GM18907 (cell line): ENCODE measurements around the gene MRTO4.
"Not testable (repeated sequence)": the region's sequence is repeated elsewhere in the genome, so short reads cannot be mapped to it uniquely, and the experiment has no call there.

Source experiments
- ATAC-seq: cut with Tn5 transposase; IDR thresholded peaks from one replicate; pipeline ENCODE4 v1.9.1; 2021; ENCODE audit warnings: mild to moderate bottlenecking, moderate library complexity; ENCODE audit not compliant: unreplicated experiment

MRTO4 gene

DNA sequence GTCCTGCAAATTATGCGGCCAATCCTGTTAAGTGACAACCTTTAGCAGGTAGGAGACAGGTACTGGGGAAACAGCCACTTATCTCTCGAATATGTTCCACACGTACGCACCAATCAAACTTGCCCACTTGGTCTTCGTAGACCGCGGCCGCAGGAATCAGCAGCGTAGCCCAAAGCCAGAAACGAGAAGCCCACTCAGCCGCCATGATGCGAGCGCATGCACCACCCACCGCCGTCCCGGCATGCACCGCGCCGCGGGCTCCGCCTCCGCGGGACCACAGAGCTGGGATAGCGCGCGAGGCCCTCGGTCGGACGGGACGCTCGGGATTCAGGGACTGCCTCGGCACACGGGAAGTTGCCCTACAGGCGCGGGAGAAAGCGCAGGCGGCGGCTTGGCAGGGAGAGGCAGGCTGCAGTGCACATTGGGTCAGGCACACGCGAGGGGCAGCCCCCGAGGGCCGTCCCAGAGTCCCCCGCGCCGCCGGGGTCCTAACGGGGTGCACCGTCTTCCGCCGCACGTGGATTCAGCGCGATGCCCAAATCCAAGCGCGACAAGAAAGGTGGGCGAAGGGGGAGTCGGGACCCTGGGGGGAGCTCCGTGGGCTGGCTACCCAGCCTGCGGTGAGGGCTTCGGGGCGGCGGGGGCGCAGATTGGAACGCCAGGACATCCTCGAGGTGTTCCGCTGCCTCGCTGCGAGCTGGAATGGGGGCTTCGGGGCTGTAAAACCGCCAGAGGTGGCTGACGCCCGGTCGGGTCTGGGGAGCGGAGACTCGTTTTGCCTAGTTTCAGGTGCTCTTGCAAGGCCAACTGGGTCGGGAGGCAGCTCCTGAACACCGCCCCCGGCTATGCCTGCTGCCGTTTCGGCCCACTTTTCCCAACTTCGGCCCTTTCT lies at the start of gene MRTO4, which contains the start of gene EMC1:
Gene MRTO4 (plus strand): TSS at position 501 of the 892 bp plus-strand sequence. CDS start 31 bp downstream, at position 532.
Gene EMC1 (minus strand): TSS at position 220 of the 892 bp plus-strand sequence. CDS start 15 bp downstream, at position 205.
- ATAC-seq = peak; percentile 74

DNA sequence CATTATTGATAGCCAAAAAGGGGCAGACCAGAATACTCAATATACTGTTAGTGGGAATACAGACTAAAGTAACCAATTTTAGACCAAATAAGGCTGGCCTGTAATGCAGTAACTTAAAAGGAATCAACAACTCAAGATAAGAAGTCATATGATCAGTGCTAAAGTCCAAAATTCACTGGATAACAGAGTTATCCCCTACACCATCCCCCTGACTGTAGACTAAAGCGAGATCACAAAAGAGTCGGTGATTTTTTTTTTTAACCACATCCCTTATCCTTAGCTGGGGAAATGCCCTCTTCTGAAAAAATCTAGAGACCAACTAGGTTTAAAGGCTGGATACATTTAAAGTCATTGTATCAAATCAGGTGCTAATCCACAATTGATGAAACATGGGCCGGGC lies 49.2 kb upstream of the MRTO4 start:
- ATAC-seq = no peak

DNA sequence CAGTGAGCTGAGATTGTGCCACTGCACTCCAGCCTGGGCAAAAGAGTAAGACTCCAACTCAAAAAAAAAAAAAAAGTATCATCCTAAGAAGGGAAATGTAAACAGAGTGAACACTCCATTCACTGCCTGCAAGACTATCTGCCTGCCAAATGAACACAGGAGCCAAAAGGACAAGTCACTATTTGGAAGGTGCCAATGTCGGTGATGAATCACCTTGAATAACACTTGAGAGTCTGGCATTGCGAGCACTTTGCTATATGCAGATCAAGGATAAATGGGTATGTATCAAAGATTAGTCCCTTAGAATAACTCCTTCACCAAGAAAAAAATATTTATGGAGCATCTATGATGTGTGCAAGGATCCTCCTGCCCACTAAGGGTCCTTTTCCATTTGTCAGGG lies 48.2 kb upstream of the MRTO4 start:
- ATAC-seq = no peak

DNA sequence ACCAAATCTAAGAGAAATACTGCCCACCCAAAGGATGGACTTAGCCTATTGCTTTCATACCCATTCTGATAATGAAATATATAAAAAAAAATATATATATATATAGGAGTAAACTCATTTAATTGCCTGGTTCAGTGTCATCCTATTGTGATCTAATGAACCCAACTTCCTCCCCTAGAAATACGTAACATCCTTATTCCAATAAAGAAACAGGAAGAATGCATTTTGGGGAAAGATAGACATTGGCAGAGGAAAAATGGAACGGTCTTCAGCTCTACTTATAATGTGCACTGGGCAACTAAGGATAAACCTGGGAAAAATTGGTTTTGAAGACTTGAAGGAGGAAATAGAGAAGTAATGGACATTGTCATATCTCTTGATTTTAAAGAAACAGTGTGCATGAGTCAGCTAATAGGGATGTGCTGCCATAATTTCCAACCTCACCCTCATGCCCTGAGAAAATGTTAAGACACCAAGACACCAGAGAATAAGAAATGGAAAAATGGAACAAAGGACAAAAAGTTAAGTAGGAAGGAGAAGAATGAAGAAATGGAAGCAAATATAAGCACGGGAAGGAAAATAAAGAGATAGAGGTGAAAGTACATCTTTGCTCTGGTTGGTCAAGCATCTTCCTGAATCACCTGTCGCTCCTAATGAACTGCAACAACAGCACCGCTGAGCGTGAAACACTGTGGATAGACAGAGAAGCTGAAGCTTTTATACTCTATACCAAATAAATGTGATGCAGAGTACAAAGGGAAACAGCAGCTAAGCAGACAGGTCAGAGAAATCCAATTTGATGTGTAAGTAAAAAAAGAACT lies 46.9 kb upstream of the MRTO4 start:
- no peak for ATAC-seq

DNA sequence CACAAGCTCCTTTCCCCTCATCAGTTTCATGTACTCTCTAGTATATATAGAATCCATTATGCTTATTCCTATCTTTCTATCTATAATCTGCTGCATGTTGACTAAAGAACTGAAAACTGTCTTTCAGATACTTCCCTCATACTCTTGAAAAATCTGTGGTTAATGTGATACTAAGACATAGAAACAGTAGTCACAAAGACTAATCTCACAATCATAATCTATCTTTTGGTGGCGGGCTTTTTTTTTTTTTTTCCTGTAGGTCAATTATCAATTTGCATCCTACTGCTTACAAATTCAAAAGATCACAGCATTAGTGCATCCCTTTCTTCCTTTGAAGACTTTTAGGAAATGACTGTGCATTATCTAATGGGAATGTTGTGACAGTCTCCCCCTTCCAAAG lies 46.2 kb upstream of the MRTO4 start:
- no peak for ATAC-seq

DNA sequence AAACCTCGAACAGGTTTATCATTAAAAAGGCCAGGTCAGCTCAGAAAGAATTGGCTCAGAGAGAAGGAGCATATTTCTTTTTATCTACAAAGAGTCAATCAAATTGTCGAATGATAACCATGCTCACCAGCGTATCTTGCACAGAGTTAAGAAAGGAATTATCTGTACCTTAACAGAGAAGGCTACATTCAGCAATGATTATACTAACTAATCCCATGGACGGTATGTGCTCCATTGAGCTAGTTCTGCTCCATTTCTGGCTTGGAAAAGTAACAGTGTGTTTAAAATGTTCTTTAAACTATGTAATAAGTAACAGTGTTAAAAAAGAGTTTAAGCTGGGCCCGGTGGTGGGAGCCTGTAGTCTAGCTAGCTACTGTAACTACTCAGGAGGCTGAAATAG lies 45.8 kb upstream of the MRTO4 start:
- ATAC-seq = no peak

DNA sequence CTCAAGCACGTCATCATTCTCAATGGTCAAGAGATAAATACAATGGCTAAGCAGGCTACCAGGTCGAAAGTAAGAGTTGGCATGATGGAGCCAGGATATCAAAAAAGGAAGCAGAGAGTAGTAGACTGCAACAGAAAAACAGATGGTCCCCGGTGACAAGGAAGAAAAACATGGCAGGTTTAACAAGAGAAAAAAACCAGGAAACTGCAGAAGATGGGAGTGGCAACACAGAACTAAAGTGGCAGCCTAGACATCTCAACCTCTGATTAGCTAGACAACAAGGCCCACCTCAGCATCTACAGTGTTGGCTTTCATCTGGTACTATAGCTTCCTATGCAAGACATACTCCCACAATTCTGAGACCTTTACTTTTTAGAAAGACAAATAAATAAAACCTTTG lies 44.7 kb upstream of the MRTO4 start:
- no peak for ATAC-seq

DNA sequence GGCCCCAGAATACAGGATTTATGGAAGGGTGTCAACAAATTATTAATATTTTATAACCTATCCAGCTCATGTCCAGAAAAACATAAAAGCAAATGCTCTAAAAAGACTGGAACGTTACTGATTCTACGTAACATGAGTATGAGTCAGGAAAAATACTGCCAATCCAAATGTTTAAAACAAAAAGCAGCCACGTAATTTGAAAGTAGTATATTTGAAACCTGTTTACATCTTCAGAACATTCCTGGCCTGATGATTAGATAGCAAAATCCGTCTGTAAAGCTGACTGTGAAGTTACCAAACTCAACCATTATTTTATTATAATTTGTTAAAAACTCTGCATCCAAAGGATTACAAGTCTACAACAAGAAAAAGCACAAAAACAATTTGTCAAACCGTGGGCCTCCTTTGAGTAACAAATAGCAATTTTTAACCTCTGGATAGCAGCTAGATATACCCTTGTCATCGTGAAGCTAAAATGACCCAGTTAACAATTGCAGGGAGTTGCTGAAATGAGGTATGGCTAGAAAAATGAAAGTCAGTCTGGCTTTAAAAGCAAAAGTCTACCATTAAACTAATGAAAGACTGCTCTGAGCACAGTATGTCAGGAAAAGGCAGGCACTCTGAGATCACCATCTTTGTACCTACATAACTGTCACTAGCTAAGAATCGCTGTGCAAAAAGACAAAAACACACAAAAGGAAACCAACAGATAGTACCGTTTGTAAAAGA lies 42.7 kb upstream of the MRTO4 start:
- ATAC-seq = no peak

DNA sequence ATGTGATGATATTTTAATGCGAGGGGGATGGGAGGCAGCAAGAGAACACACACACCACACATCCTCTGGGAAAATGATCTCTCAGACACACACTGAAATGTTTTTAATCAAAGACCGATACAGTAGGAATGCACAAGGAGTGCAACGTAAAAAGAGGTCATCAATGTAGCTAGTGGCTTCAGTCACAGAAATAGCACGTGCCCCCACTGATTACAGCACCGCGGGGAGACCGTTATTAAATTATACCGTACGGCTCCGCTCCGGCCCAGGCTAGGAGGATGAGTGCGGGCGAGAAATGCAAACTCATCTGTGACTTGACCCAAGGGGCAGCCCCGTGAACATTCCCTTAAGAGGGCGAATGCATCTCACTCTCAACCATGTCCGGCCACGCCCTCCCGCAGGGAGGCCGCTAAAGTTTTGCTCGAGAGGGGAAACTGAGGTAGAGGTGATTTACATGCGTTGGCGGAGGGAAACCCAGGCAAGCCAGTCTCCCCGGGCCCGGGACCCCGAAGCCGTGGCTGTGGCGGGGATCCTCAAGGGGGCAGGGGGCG lies 42.1 kb upstream of the MRTO4 start:
- peak; percentile 53 for ATAC-seq

DNA sequence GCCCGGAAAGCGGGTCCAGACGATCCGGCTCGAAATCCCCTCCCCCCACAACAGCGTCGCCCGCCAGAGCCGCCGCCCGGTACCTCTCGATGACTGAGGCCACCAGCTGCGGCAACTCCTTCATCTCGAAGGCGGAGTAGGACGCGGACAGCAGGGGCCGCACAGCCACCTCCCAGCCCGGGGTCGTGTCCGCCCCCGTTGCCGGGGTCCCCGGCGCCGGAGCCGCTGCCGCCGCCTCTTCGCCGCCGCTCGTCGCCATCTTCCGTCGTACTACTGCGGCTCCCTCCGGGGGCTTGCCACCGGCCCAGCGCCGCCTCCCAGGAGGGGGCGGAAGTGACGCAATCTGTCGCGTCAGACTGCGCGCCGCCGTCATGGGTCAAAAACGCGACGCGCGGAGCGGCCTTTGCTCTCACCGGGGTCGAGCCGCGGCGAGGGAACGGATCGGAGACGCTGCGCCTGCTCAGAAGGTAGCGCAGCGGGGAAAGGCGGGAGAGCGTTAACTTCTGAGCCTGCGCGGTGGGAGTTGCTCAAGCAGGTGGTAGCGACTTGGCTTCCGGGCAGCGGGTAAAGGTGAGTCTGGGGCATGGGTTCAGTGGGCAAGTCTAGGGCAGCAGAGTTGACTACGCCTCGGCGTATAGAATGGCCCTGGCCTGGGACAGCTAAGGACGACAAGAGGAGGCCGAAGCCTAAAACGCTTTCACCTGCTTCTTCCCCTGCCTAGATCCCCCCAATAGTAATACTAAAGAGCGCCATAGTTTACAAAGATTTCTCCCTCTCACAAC lies 41.4 kb upstream of the MRTO4 start, which contains the start of gene UBR4:
Gene UBR4 (minus strand): TSS at position 277 of the 782 bp plus-strand sequence. CDS start 18 bp downstream, at position 259.
- peak; percentile 75 for ATAC-seq

DNA sequence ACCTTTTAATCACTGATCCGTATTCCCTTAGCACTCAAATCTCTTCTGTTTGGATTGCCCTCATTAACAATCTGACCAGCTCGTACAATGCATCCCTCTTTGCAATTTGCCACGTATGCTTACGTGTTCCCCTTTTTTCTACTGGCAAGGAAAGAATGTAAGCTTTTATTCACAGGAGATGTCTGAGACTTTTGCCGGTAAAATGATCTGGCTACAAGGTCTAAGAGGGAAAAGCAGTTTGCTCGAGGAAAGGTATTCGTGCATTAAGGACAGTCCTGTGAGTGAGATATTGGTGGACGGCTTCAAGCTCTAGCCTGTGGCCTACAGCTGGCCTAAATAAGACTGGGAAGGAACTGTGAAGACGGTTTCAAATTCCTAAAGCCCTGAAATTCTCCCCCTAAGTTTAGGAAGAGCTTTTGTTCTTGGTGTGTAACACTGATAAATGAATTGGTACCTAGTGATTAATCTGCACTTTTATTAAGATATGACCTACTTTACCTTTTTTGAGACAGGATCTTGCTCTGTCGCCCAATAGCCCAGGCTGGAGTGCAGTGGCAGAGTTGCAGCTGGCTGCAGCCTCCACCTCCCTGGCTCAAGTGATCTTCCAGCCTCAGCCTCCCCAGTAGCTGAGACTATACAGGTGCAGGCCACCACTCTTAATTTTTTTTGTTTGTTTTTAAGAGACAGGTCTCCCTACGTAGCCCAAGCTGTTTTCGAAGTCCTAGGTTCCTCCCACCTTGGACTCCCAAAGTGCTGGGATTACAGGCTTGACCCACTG lies 40.6 kb upstream of the MRTO4 start:
- peak; percentile 2 for ATAC-seq

DNA sequence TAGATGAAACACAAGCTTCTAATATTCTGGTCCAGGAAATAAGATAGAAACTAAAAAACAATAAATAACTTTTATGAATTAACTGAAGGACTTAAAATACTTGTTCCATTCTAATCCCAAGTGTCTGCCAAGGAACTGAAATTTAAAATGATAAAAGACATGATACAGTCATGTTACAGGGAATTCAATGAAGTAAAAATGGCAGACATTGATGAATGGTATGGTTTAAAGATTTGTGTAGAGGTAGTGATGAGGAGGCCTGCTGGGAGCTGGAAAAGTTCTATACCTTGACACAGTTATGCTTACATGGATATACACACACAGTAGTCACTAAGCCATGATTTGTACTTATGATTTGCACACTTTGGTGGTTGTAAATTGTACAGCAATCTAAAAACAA lies 39.4 kb upstream of the MRTO4 start:
- ATAC-seq = no peak

DNA sequence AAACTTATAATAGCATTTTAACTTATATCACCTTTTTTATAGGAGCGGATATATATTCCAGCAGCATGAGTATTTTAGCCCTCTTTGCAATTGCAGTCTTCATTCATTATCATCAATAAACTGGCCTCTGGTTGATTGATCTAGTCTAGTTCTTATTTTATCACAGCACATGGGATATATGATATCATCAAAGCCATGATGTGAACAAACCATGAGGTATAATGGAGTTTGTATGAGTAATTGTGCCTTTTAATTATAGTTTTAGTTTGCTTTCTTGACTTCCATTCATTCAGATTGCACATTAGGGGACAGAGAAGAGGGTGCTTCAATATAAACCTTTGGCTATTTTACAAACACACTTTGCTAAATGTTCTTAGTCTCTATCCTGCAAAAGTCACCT lies 38.0 kb upstream of the MRTO4 start:
- no peak for ATAC-seq

DNA sequence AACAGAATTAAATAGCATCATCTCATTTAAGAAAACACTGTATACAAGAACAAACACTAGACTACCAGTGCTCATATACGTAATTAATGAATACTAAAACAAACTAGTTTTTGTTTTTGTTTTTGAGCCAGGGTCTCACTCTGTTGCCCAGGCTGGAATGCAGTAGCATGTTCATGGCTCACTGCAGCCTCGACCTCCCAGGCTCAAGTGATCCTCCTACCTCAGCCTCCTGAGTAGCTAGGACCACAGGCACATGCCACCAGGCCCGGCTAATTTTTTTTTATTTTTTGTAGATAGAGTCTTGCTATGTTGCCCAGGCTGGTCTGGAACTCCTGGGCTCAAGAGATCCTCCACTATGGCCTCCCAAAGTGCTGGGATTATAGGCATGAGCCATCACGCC lies 35.0 kb upstream of the MRTO4 start:
- not testable (repeated sequence) for ATAC-seq

DNA sequence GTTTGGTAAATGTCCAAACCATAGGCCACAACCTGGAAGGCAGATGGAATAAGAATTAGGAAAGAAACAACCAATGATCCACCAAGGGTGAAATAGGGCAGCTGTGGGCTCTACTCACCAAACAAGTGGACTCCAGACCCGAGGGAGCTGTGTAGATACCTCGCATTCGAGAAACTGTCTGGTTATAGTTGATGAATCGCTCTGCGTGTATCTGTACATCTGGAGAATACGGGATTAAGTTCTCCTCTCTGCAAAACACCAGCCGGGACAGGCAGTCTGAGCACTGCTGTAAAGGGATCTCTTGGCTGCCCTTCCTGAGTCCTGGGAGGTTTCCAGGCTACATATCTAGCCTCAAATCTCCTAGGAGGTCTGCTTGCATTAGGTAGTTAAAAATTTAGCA lies 32.2 kb upstream of the MRTO4 start:
- ATAC-seq = no peak

DNA sequence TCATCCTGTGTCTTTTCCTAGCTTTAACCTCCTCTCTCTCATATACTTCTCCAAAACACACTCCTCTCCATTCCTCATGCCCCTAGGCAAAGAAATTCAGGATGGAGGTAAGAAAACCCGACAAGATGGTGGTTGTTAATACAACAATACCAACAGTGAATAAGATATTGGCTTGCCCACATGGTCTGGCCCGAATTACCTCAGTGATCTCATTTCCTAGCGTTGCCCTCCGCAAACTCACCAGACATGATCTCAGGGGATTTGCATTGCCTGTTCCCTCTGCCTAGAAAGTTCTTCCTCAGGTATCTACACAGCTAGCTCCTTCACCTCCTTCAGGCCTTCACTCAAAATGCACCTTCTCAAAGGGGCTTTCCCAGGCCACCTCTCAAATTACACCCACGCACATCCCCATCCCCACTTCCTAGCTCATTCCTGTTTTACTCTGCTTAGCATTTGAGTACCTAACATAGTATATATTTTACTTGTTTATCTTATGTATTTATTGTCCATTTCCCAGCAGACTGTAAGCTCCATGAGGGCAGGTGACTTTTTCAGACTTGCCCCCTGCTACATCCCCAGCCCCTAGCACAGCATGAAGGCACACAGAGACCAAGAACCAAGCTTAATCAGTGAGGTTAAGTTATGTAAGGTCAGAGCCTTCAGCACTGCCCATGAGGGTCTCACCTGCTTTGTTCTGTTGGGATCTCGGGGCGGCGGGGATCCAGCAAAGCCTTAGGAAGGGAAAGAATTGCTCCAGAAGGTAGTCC lies 31.3 kb upstream of the MRTO4 start:
- ATAC-seq = no peak

DNA sequence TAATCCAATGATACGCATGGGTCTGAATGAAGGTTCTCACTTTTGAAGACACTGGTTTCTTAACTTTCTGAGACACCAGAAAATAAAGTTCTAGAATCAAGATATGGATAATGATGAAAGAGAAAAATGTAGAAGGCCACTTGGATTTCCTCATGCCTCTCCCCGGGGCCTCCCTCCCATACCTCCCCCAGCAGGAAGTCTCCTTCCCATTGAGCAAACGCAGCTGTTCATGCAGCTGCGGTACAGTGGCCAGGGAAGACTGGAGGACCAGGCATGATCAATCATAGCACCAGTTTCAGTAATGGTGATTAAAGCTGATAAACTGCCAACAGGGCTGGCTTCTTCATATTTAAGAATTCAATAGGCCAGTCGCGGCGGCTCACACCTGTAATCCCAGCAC lies 30.6 kb upstream of the MRTO4 start:
- ATAC-seq = no peak

DNA sequence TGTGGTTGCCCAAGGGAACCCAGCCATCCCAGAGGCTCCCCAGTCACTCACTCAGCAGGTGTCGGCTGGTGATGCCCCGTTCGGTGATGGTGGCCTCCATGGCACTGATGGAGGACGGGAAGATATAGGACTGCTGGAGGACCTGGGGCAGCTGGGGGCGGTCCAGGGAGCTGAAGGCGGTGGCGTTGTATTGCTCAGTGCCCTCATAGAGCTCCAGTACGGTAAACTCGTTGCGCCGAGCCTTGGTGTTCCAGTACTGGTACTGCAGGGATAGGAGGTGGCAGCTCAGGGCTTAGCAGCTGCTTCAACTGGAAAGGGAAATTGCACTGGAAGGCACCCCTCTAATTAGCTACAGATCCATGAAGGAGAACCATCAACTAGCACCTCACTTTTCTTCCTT lies 29.0 kb upstream of the MRTO4 start:
- no peak for ATAC-seq
